Measurements from ENCODE around the gene RBM15B.

DNA sequence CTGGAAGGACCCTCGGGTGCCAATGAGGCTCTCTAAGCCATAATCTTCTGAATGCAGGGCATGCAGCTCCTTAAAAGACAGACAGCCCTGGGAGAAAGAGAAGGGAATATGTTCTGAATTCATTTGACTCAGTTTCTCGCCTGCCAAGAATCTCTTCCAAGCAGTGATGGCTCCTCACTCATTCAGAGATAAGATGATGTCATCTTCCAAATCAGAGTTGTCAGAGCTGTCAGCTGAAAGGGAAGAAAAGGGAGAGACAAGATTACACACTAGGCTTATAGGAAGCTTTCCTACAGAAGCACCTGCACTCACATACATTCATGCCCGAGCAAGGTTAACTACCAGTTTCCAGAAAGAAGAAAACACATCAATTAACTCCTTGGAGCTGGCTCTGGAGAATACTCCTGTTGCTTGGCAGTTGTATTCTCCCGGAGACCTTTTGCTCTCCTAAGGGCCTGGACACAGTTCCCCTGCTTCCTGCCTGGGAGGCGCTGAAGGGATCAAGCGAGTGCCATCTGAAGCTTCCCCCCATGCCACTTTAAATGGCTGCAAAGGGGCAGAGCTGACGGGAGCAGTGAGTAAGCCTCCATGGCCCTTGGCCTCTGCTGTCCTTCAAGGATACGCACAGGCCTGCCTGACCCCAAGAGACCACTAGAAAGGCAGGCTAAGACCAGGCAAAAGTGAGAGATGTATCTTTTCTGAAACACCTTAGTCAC is 7.7 kb downstream of the RBM15B start:
- no peak for TF ChIP-seq SREBF2 (IDR thresholded peaks at IDR 0.05)
- TF ChIP-seq POLR2A (IDR thresholded peaks at IDR 0.05; ENCODE audit: low read length): no peak
- TF ChIP-seq CTCF (IDR thresholded peaks at IDR 0.05): no peak

All from A549 (cell line).